AG04450 (cell line): ENCODE data around the gene CRPPA. TPM values are rescaled to one million over a fixed set of nuclear protein-coding genes. Genes with fewer than 3 reads are reported as not detected.

Source experiments
- CTCF ChIA-PET: fragments of 300-600, 350-600 bp; formaldehyde crosslinking; extraction: SDS; loops from one replicate; lab custom pipeline; 2022; ENCODE audit warnings: antibody characterized with exemption, inconsistent platforms; lab: Charles Lee
- POLR2A ChIA-PET: fragments of 350-600 bp; formaldehyde crosslinking; extraction: SDS; loops from one replicate; lab custom pipeline; 2021; ENCODE audit warnings: antibody characterized with exemption, inconsistent platforms; lab: Yijun Ruan, JAX
- DNase-seq: peaks from one replicate; pipeline ENCODE4 v3.0.0-alpha.2; 2011; ENCODE audit warnings: low read depth, low spot score
- H3K27ac ChIP-seq: one replicate; pipeline ENCODE4 v1.5.1; 2012; ENCODE audit warnings: low read depth, low read length, control low read depth
- H3K27me3 ChIP-seq: one replicate; pipeline ENCODE4 v1.6.0; 2012; ENCODE audit warnings: low read length; ENCODE audit not compliant: control insufficient read depth, insufficient read depth
- H3K4me3 ChIP-seq: 2 replicates; pipeline ENCODE4 v1.5.1; 2011; ENCODE audit warnings: mild to moderate bottlenecking, low read depth, low read length, control low read depth
- H3K9me3 ChIP-seq: 2 replicates; pipeline ENCODE4 v1.5.1; 2012; ENCODE audit warnings: low read length; ENCODE audit not compliant: control insufficient read depth, insufficient read depth
- CTCF ChIP-seq: IDR thresholded peaks from 2 replicates; pipeline ENCODE4 v1.5.1; 2011; ENCODE audit warnings: low read depth, low read length, control low read depth, inconsistent platforms
- polyA minus RNA-seq: library from RNA; depleted of rRNA, polyadenylated mRNA; stranded (reverse); fragments of >200 nt; gene quantifications from 2 replicates; pipeline ENCODE4 v1.2.3, GENCODE V29; 2011; rRNA and poly(A)+ RNA removed
- polyA plus RNA-seq: library from polyadenylated mRNA; depleted of rRNA; stranded (reverse); fragments of >200 nt; gene quantifications from 2 replicates; pipeline ENCODE4 v1.2.3, GENCODE V29; 2011; rRNA removed

Gene CRPPA
- polyA plus RNA-seq (0.92 and 1.1 TPM in 2 replicates), polyA minus RNA-seq (1.3 and 1.9 TPM in 2 replicates)

GRCh38 chr7:16421333-16422102 is at the start of gene CRPPA:
TSS of gene CRPPA (minus strand) at chr7:16421538. CDS start at chr7:16421322, 216 bp downstream.
- no peak for TF ChIP-seq CTCF
- DNase-seq, result no peak
- Histone ChIP-seq H3K9me3 (no peaks in the 10 kb centered on the region), H3K27ac (peak within 1 kb of the TSS; percentile 95), H3K27me3 (no peaks in the 10 kb centered on the region), H3K4me3 (peak within 1 kb of the TSS; percentile 65)
- ChIA-PET CTCF (interaction anchor here (1.4 to 1.9 kb wide), 2 partner anchors 28 to 143 kb away, joined by 3 to 6 read pairs; no protein-coding TSS in a partner anchor), POLR2A (interaction anchor here (1.2 to 1.7 kb wide), 4 partner anchors 74 to 224 kb away, joined by 3 to 7 read pairs (median 4); partner anchors contain the start of genes ANKMY2 and BZW2)

GRCh38 chr7:16465469-16466361 is 44.4 kb upstream of the CRPPA start, which contains the start of gene SOSTDC1:
TSS of gene SOSTDC1 (minus strand) at chr7:16465738. CDS start at chr7:16465668, 70 bp downstream.
- H3K27ac ChIP-seq, result no peak within 1 kb of the TSS
- no peaks in the 10 kb centered on the region for H3K9me3 ChIP-seq
- TF ChIP-seq CTCF, result no peak
- peak within 1 kb of the TSS; percentile 11; the same call in 1 of the 2 replicates for H3K4me3 ChIP-seq
- DNase-seq, result no peak
- ChIA-PET POLR2A (interaction anchor here (0.9 kb wide), 2 partner anchors 45 to 49 kb away, joined by 3 to 4 read pairs; no protein-coding TSS in a partner anchor), CTCF (interaction anchor here (0.6 to 2.1 kb wide), 3 partner anchors 9 to 163 kb away, joined by 3 to 8 read pairs (median 3); no protein-coding TSS in a partner anchor)
- H3K27me3 ChIP-seq, result no peaks in the 10 kb centered on the region

- no peak overlapping the region for H3K27ac ChIP-seq
- H3K4me3 ChIP-seq, result no peak overlapping the region
- no peak for DNase-seq
- H3K9me3 ChIP-seq, result no peaks in the 10 kb centered on the region
- ChIA-PET CTCF (interaction anchor here (0.6 to 1.3 kb wide), 7 partner anchors 9 to 169 kb away, joined by 3 to 5 read pairs (median 3); no protein-coding TSS in a partner anchor), POLR2A (no interaction called here)
- H3K27me3 ChIP-seq, result no peaks in the 10 kb centered on the region
- no peak for TF ChIP-seq CTCF
These were observed 42.8 kb upstream of the CRPPA start for GRCh38 chr7:16463949-16464715.

GRCh38 chr7:16463520-16463919 is 42.2 kb upstream of the CRPPA start:
- ChIA-PET POLR2A (no interaction called here), CTCF (interaction anchor here (0.6 to 1.2 kb wide), 4 partner anchors 8 to 103 kb away, joined by 3 to 4 read pairs (median 3); no protein-coding TSS in a partner anchor)
- TF ChIP-seq CTCF, result no peak
- H3K4me3 ChIP-seq, result no peak overlapping the region
- DNase-seq, result no peak
- H3K9me3 ChIP-seq, result no peaks in the 10 kb centered on the region
- no peak overlapping the region for H3K27ac ChIP-seq
- H3K27me3 ChIP-seq, result no peaks in the 10 kb centered on the region
